SHP77 treated with DMSO at 0.1 percent for 48 hours (cell line): ENCODE results near the gene TMEM88.

Source experiments
- DNase-seq: peaks from one replicate; lab custom pipeline; 2025; lab: John Stamatoyannopoulos, UW

Gene TMEM88

GRCh38 chr17:7885367-7886226 lies 30.7 kb downstream of the TMEM88 start:
- DNase-seq = no peak

- DNase-seq = peak; percentile 44
Observed at GRCh38 chr17:7886227-7887037, 31.6 kb downstream of the TMEM88 start.

- no peak for DNase-seq
Observed at GRCh38 chr17:7887038-7887481, 32.2 kb downstream of the TMEM88 start.

- DNase-seq = peak; percentile 96
Observed at GRCh38 chr17:7887482-7888183, 32.8 kb downstream of the TMEM88 start.

GRCh38 chr17:7888184-7888920 lies 33.5 kb downstream of the TMEM88 start, which contains the start of gene CHD3:
Gene CHD3, plus strand, starts transcription at chr17:7888789. Its CDS starts 212 bp downstream, at chr17:7889001.
- no peak for DNase-seq

GRCh38 chr17:7889166-7889955 lies 34.5 kb downstream of the TMEM88 start:
- DNase-seq = peak; percentile 93

GRCh38 chr17:7893187-7893880 lies 38.5 kb downstream of the TMEM88 start:
- no peak for DNase-seq

- DNase-seq = no peak
Observed at GRCh38 chr17:7894226-7894625, 39.4 kb downstream of the TMEM88 start.

GRCh38 chr17:7894866-7895265 lies 40.0 kb downstream of the TMEM88 start:
- DNase-seq = no peak

GRCh38 chr17:7897090-7897489 lies 42.2 kb downstream of the TMEM88 start:
- no peak for DNase-seq

- peak; percentile 7 for DNase-seq
Observed at GRCh38 chr17:7897773-7898172, 42.9 kb downstream of the TMEM88 start.

GRCh38 chr17:7903154-7904103 lies 48.6 kb downstream of the TMEM88 start:
- no peak for DNase-seq
